IgD-negative memory B cell (primary cell): ENCODE results near the gene MACROD2. TPM values are rescaled to one million over a fixed set of nuclear protein-coding genes. Genes with fewer than 3 reads are reported as not detected.

Source experiments
- H3K27ac Mint-ChIP-seq, 3 donors: one replicate each; pipeline ENCODE4 v1.8.0; 2020 to 2022; ENCODE audit warnings: mild to moderate bottlenecking in 3 of 3, mixed read lengths in 3 of 3, moderate library complexity in 1 of 3
- H3K27me3 Mint-ChIP-seq: one replicate; pipeline ENCODE4 v1.8.0; 2021; ENCODE audit warnings: mixed read lengths
- H3K36me3 Mint-ChIP-seq: one replicate; pipeline ENCODE4 v1.8.0; 2020; ENCODE audit warnings: mild to moderate bottlenecking, mixed read lengths
- H3K4me1 Mint-ChIP-seq, 3 donors: one replicate each; pipeline ENCODE4 v1.8.0; 2020 to 2022; ENCODE audit warnings: mixed read lengths in 3 of 3, mild to moderate bottlenecking in 1 of 3
- H3K4me3 Mint-ChIP-seq, 4 donors: one replicate each; pipeline ENCODE4 v1.8.0; 2020 to 2022; ENCODE audit warnings: mild to moderate bottlenecking in 4 of 4, mixed read lengths in 4 of 4, moderate library complexity in 3 of 4
- H3K9me3 Mint-ChIP-seq, 3 donors: one replicate each; pipeline ENCODE4 v1.8.0; 2020 to 2021; ENCODE audit warnings: mixed read lengths in 3 of 3, mild to moderate bottlenecking in 1 of 3
- polyA plus RNA-seq: library from polyadenylated mRNA; unstranded; fragments of 300-500 nt; fragmentation: Illumina TruSeq; gene quantifications from one replicate; pipeline ENCODE4 v1.2.3, GENCODE V29; 2021

Gene MACROD2
- polyA plus RNA-seq, 1 donor from 2014 or later: 1.3 TPM

DNA sequence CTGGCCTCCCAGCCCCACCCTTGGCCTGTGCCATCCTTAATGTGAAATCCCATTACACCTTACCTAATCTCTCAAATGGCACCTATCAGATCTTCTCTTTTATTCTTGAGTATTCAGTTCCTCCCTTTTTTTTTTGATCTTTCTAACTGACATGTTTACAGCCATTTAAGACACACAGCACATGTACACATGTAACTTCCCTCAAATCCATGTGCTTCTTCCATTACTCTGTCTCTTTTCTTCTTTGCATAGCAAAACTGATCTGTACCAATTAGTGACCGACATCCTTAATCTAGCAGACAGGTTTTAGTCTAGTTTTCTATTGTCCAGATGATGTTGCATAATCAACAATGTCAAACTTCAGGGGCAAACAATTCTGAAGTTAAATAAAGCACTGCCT lies 755.9 kb downstream of the MACROD2 start:
- Mint-ChIP-seq H3K36me3 (no peaks in the 10 kb centered on the region), H3K9me3 (peaks cover 0 to 5% (median 0%) of the 10 kb centered on the region in 3 donors), H3K4me3 (no peak overlapping the region), H3K27ac (no peak overlapping the region), H3K27me3 (no peaks in the 10 kb centered on the region), H3K4me1 (no peaks in the 10 kb centered on the region)

GRCh38 chr20:14757728-14758127 lies 762.4 kb downstream of the MACROD2 start:
- no peaks in the 10 kb centered on the region for H3K9me3 Mint-ChIP-seq
- H3K4me3 Mint-ChIP-seq: no peak overlapping the region
- no peaks in the 10 kb centered on the region for H3K36me3 Mint-ChIP-seq
- no peak overlapping the region for H3K27ac Mint-ChIP-seq
- H3K27me3 Mint-ChIP-seq: peaks cover 4% of the 10 kb centered on the region
- H3K4me1 Mint-ChIP-seq: no peaks in the 10 kb centered on the region

DNA sequence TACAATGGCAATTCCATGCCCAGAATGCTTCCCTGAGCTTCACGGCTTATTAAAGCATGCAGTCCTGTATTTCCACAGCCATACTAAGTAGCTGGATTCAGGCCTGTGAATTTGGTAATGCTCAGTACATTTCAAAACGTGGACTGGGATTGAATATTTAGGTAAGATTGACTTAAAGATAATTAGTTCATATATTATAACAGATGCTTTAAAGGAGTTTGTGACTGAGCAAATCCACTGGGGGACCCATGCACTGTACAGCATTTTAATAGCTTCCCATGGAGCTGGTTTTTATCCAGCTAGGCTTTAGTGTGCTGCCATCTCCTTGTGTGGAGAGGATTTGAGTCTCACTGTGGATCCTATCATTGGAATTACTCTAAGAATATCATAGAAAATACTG lies 763.0 kb downstream of the MACROD2 start:
- Mint-ChIP-seq H3K36me3 (no peaks in the 10 kb centered on the region), H3K9me3 (no peaks in the 10 kb centered on the region), H3K4me3 (no peak overlapping the region), H3K4me1 (no peaks in the 10 kb centered on the region), H3K27me3 (peaks cover 4% of the 10 kb centered on the region), H3K27ac (no peak overlapping the region)

DNA sequence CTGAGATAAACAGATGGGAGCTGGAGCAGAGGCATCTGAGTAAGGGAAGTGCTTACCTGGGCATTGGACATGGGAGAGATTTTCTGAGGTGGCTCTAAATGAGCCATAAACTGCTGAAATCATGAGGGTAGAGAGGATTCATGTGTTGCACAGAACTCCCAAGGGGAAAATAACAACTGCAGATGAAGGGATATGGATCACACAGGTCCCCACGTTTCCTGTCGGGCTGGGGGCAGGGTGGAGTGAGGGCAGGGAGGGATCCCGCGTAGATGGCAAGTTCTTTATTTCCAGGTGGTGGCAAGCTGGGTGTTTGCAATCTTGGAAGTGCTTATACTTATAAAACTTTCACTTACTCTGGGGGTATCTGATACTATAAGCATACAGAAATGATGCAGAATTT lies 764.7 kb downstream of the MACROD2 start:
- Mint-ChIP-seq H3K9me3 (no peaks in the 10 kb centered on the region), H3K36me3 (no peaks in the 10 kb centered on the region), H3K27ac (peak overlapping the region in 1 of 3 donors; percentile 38), H3K4me3 (no peak overlapping the region), H3K27me3 (peaks cover 4% of the 10 kb centered on the region), H3K4me1 (no peaks in the 10 kb centered on the region)

DNA sequence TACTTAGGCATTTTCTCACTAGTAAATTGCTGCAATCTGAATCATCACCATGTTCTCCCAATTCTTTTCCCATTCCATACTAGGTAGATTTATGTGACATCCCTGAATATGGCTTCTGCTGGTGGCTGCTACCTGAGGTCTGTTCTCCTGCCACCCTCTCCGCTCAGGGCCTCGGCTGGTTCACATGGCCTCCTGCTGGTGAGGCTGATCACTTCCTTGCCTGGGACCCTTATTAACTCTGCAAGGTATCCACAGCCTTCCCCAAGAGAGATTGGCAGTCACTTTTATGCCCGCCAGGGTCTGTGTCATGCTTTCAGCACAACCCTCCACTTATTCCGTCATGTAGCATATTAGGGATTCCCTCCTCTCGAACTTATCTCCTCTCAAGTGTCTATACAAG lies 766.6 kb downstream of the MACROD2 start:
- Mint-ChIP-seq H3K4me3 (no peak overlapping the region), H3K4me1 (no peaks in the 10 kb centered on the region), H3K36me3 (no peaks in the 10 kb centered on the region), H3K27me3 (peaks cover 4% of the 10 kb centered on the region), H3K27ac (no peak overlapping the region), H3K9me3 (no peaks in the 10 kb centered on the region)

DNA sequence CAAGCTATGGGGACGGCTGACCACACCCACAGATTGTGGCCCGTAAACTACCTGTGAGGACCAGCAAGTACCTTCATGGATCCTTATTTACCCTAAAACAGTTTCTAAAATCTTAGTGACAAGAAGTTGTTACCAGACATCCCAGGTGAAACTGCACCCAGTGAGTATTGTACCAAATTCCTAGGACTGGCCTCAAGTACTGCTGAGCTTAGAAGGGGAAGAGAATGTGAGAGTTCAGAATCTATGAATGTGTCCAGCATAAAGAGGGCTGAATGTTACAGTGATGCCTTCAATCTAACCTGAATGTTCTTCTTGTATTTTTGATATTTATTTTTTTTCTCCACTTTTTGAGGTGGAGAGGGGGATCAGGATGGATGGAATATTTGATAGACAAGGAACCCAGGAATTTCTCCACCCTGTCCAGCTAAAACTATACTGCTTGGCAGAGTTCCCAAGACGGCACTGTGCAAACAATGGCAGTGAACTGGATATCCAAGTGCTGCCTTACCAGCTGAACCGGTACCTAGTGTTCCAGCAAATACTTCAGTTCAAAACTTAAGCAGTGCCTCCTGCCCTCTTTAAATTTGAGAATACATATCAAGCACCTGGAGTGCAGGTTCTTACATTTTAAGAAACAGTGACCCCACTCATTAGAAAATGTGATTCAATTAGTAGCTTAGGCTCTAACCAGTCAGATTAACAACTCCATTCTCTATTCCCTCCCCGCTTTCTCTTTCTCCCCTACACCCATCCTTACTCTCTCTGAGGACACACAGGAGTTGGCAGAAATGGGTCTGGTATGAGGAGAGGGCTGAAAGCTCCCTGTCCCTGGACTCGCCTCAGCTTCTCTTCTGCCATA lies 769.4 kb downstream of the MACROD2 start:
- H3K27ac Mint-ChIP-seq: no peak overlapping the region
- H3K27me3 Mint-ChIP-seq: peaks cover 4% of the 10 kb centered on the region
- H3K9me3 Mint-ChIP-seq: no peaks in the 10 kb centered on the region
- H3K4me3 Mint-ChIP-seq: no peak overlapping the region
- no peaks in the 10 kb centered on the region for H3K4me1 Mint-ChIP-seq
- no peaks in the 10 kb centered on the region for H3K36me3 Mint-ChIP-seq

DNA sequence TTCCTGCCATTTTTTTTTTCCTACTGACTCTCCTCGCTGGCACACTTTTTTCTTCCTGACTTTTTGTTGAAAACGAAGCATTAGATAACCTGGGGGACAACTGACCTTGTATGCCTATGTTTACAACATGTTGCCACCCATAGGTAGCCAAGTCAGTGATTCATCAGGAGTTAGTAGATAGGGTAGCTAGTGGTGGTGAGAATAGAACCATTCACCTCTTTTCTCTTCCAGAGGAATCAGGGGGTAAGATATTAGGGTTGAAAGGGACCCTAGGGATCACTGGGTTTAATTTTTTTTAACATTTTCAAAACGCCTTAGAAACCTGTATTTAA lies 770.0 kb downstream of the MACROD2 start:
- H3K9me3 Mint-ChIP-seq: no peaks in the 10 kb centered on the region
- no peaks in the 10 kb centered on the region for H3K36me3 Mint-ChIP-seq
- peaks cover 2% of the 10 kb centered on the region for H3K27me3 Mint-ChIP-seq
- H3K4me1 Mint-ChIP-seq: no peaks in the 10 kb centered on the region
- H3K4me3 Mint-ChIP-seq: no peak overlapping the region
- no peak overlapping the region for H3K27ac Mint-ChIP-seq

- H3K4me1 Mint-ChIP-seq: no peaks in the 10 kb centered on the region
- H3K36me3 Mint-ChIP-seq: no peaks in the 10 kb centered on the region
- no peak overlapping the region for H3K4me3 Mint-ChIP-seq
- no peaks in the 10 kb centered on the region for H3K27me3 Mint-ChIP-seq
- no peak overlapping the region for H3K27ac Mint-ChIP-seq
- H3K9me3 Mint-ChIP-seq: no peaks in the 10 kb centered on the region
These were observed 778.2 kb downstream of the MACROD2 start for GRCh38 chr20:14773486-14773885.

GRCh38 chr20:14775778-14776177 lies 780.5 kb downstream of the MACROD2 start:
- H3K27ac Mint-ChIP-seq: no peak overlapping the region
- no peaks in the 10 kb centered on the region for H3K27me3 Mint-ChIP-seq
- no peaks in the 10 kb centered on the region for H3K4me1 Mint-ChIP-seq
- H3K36me3 Mint-ChIP-seq: no peaks in the 10 kb centered on the region
- no peak overlapping the region for H3K4me3 Mint-ChIP-seq
- no peaks in the 10 kb centered on the region for H3K9me3 Mint-ChIP-seq

DNA sequence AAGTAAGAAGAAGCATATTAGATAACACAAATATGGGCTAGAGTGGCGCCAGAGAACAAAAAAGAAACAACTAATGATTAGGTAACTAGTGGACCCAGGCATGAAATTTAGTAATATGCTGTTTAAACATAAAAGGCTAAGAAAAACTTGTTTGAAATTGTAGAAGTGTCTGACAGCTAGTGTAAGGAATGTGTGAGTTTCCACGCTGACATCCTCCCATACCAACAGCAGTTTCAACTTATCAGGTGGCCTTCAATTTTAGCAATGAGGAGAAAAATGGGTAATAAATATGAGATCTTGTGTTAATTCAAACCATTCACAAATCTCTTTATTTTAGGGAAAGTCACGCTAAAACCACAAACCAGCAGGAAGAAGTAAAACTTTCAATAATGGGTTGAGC lies 782.3 kb downstream of the MACROD2 start:
- no peaks in the 10 kb centered on the region for H3K27me3 Mint-ChIP-seq
- no peaks in the 10 kb centered on the region for H3K4me1 Mint-ChIP-seq
- no peaks in the 10 kb centered on the region for H3K9me3 Mint-ChIP-seq
- H3K4me3 Mint-ChIP-seq: no peak overlapping the region
- H3K36me3 Mint-ChIP-seq: no peaks in the 10 kb centered on the region
- H3K27ac Mint-ChIP-seq: no peak overlapping the region

GRCh38 chr20:14778096-14778495 lies 782.8 kb downstream of the MACROD2 start:
- no peaks in the 10 kb centered on the region for H3K4me1 Mint-ChIP-seq
- no peak overlapping the region for H3K4me3 Mint-ChIP-seq
- H3K27me3 Mint-ChIP-seq: no peaks in the 10 kb centered on the region
- H3K9me3 Mint-ChIP-seq: no peaks in the 10 kb centered on the region
- no peak overlapping the region for H3K27ac Mint-ChIP-seq
- H3K36me3 Mint-ChIP-seq: no peaks in the 10 kb centered on the region

DNA sequence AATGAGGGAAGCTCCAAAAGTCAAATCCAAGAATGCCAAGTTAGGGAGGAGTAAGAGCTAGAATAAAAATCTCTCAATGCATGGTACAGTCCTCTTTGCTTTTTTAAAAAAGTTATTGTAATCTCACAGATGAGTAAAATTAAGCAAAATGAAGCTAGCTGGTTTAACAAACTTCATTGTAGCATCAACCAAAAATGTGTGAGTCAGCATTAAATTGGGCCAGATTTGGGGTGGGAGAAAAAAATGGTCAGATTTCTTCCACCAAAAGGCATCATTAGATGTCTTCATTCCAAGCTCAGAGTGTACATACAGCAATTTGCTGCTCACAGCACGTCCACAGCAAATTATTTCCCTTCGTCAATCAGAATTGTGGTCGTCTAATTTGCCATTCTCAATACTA lies 783.6 kb downstream of the MACROD2 start:
- no peaks in the 10 kb centered on the region for H3K9me3 Mint-ChIP-seq
- H3K27ac Mint-ChIP-seq: no peak overlapping the region
- H3K27me3 Mint-ChIP-seq: peaks cover 2% of the 10 kb centered on the region
- H3K36me3 Mint-ChIP-seq: no peaks in the 10 kb centered on the region
- no peak overlapping the region for H3K4me3 Mint-ChIP-seq
- H3K4me1 Mint-ChIP-seq: no peaks in the 10 kb centered on the region

- Mint-ChIP-seq H3K27ac (no peak overlapping the region), H3K27me3 (peaks cover 2% of the 10 kb centered on the region), H3K4me1 (no peaks in the 10 kb centered on the region), H3K36me3 (no peaks in the 10 kb centered on the region), H3K9me3 (no peaks in the 10 kb centered on the region), H3K4me3 (no peak overlapping the region)
These were observed 785.2 kb downstream of the MACROD2 start for GRCh38 chr20:14780508-14780907.

- Mint-ChIP-seq H3K27me3 (peaks cover 2% of the 10 kb centered on the region), H3K4me3 (no peak overlapping the region), H3K27ac (no peak overlapping the region), H3K9me3 (no peaks in the 10 kb centered on the region), H3K36me3 (no peaks in the 10 kb centered on the region), H3K4me1 (no peaks in the 10 kb centered on the region)
These were observed 787.4 kb downstream of the MACROD2 start for GRCh38 chr20:14782731-14783130.

DNA sequence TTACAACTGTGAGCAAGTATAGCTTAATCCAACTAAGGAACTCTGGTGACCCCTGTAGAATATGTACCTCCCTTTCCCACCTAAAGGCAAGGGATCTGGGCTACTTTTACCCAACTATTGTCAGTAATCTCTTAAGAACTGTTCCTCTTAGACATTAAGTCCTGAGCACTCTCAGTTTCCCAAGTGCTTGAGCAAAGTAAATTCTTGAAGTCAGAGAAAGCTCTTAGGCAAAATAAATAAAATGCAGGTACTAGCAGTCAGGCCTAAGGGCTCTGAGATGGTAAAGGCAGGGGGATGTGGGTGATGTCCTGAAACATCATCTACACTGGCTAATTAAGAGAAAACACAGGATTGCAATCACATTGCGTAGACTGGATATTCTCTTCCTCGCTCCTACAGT lies 788.5 kb downstream of the MACROD2 start:
- H3K27ac Mint-ChIP-seq: no peak overlapping the region
- no peaks in the 10 kb centered on the region for H3K4me1 Mint-ChIP-seq
- H3K4me3 Mint-ChIP-seq: no peak overlapping the region
- H3K9me3 Mint-ChIP-seq: no peaks in the 10 kb centered on the region
- H3K27me3 Mint-ChIP-seq: peaks cover 2% of the 10 kb centered on the region
- no peaks in the 10 kb centered on the region for H3K36me3 Mint-ChIP-seq

- H3K27ac Mint-ChIP-seq: no peak overlapping the region
These were observed 789.9 kb downstream of the MACROD2 start for GRCh38 chr20:14785065-14785743.

More at GRCh38 chr20:14785065-14785743, 789.9 kb downstream of the MACROD2 start:
- Mint-ChIP-seq H3K36me3 (no peaks in the 10 kb centered on the region), H3K4me1 (no peaks in the 10 kb centered on the region), H3K27me3 (peaks cover 2% of the 10 kb centered on the region), H3K4me3 (no peak overlapping the region), H3K9me3 (no peaks in the 10 kb centered on the region)
